Pulmonary artery endothelial cell (primary cell): Measurements from ENCODE around the gene BMS1. TPM values are rescaled to one million over a fixed set of nuclear protein-coding genes. Genes with fewer than 3 reads are reported as not detected.
A peak's percentile ranks its signal among the peaks of the same experiment; 100 is the strongest.
"Not testable (repeated sequence)": the region's sequence is repeated elsewhere in the genome, so short reads cannot be mapped to it uniquely, and the experiment has no call there.

Experiments used
- DNase-seq: peaks from one replicate; pipeline ENCODE4 v3.0.0-alpha.2; 2011; ENCODE audit warnings: low read depth, low spot score
- total RNA-seq: library from RNA; depleted of rRNA; stranded (reverse); fragments of >200 nt; gene quantifications from 2 replicates; pipeline ENCODE4 v1.2.3, GENCODE V29; 2014

BMS1 gene
- total RNA-seq, 1 donor from 2014 or later: 28.7 TPM

DNA sequence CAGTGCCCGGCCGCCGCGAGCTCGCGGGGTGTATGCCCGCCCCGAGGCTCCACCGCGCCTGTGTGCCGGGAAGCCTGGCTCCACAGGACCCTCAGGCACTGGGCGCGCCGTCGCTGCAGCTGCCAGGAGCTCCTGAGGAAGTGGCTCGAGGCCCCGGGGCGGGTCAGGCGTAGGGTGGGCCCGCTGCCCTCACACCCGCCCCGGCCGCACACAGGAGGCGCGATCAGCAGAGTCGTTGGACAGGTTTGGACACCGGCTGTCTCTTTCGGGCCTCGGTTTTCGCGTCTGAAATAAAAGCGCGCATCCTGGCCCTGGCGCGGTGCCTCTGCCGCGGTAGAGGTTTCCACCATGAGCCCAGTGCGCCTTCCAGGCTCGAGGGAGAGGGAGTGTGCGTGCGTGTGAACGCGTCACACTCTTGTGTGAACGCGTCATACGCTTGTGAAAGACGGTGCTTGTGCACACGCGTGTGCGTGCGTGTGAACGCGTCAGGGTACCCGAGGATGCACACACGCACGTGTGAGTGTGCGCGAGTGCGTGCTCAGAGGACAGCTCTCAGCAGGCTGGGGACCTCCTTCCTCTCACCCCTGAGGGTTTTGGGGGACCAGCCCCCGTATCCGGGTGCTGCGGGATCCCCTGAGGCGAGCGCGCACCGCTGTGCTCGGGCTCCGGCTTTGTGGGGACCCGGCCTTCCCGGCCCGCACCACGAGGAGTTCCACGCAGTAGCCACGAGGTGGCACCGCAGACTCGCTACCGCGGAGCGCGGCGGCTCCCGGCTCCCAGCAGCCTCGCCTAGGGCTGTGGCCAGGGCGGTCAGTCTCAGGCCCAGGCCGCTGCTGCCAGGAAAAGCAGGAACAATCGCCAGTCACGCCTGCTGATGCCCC is 83.8 kb downstream of the BMS1 start:
- DNase-seq: peak; percentile 41

DNA sequence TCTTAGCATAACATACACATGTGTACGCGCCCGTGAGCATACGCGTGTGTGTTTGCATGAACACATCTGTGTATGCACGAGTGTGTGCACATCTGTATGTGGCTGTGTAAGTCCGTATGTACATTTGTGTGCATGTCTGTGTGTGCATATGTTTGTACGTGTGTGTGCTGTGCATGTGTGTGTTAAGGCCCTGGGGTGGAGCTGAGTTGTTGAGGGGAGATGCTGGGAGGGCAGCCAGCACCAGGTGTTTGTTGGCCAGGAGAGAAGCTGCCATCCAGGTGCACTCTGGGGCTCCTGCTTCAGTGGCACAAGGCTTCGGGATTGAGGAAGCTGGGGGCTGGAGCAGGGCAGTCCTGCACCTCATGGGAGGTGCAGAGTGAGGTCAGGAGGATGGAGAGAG is 85.0 kb downstream of the BMS1 start:
- no peak for DNase-seq

DNA sequence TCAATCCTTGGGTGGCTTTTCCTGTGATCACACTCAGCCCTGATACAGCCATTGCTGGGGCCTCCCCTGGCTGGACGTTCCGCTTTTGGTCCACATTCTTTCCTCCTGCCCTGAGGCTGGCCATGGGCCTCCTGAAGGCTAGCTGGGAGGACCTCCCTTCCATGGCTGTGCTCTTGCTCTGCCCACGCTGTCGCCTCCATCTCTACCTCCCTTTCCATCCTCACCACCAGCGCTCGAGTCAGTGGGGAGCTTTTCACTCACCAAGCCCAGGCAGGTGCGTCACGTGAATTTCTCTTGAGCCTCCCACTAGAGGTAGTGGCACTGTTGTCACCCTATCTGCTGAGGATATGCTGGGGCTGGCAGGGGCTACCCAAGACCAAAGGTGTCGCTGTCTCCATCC is 85.9 kb downstream of the BMS1 start:
- no peak for DNase-seq

DNA sequence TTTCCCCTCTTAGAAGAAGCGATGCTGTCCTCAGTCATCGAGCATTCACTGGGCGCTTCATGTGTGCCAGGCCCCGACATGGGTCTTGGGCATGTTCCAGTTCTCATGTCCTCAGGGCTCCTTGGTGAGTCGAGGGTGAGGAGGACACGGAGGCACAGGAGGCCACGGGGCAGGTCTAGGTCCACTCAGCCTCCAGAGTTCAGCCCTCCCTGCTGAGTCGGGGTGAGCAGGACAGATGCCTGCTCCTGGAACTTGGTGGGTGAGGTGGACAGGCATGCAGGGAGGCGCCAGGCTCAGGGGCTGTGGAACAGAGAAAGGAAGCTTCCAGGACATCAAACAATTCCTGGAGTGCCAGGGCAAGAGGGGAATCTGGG is 87.4 kb downstream of the BMS1 start:
- no peak for DNase-seq

DNA sequence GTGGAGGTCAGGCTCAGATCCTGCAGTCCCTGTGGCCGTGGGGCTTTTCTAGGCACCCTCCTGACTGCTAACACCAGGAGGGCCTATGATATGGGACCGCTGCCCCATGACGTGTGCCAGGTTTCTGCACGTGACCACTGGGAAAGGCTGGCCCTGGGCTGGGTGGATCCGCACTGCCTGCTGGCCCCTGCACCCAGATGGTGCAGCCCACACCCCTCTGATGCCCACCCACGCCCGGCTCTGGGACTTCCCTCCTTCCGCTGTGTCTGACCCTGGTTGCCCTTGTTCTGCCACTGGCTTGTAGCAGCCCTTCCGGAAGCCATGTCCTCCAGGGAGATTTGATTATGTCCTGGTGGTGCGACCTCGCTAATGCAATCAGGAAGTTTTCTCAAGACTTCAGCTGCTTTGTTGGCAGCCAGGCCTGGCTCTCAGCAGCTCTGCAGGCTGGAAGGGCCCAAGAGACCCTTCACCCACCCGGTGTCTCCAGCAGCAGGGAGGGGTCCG is 88.6 kb downstream of the BMS1 start:
- not testable (repeated sequence) for DNase-seq

DNA sequence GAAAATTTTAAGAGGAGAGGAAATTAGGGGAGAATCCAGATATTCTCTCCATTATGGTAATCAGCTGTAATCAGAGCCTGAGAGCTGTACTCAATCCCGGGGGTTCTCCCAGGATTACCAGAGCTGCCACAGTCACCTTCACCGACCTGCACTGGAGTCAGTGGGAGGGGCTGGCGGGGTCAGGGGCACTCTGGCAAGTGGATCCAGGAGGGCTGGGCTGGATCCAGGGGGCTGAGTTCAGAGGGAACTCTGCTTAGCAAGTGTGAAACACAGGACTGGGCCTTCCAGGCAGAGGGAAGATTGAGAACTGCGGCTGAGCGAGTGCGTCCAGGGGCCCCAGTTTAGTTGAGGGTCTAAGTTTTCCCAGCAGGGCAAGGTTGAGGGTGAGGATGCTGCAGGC is 89.2 kb downstream of the BMS1 start:
- no peak for DNase-seq

DNA sequence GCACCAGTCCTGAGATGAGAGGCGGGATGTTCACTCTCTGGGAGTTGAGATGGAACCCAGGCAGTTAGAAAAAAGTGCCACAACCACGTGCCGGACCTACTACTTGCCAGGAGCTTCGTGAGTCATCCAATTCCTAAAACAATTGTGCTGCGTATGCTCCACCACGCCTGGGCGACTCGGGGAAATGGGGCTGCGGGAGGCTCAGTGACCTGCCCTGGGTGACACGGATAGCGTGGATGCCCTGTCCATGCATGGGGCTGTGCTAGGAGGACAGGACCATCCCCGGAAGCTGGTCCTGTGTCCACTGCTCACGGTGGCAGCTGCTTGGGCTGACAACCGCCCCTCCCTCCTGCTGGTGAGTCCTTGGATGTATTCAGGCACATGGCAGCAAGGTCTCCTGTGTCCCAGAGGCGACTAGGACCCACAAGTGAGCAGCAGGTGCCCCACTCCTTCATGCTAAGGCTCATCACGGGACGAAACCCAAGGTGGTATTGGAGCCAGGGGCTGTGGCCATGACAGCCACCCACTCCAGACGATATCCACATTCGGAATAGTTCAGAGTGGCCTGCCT is 90.4 kb downstream of the BMS1 start:
- DNase-seq: no peak

DNA sequence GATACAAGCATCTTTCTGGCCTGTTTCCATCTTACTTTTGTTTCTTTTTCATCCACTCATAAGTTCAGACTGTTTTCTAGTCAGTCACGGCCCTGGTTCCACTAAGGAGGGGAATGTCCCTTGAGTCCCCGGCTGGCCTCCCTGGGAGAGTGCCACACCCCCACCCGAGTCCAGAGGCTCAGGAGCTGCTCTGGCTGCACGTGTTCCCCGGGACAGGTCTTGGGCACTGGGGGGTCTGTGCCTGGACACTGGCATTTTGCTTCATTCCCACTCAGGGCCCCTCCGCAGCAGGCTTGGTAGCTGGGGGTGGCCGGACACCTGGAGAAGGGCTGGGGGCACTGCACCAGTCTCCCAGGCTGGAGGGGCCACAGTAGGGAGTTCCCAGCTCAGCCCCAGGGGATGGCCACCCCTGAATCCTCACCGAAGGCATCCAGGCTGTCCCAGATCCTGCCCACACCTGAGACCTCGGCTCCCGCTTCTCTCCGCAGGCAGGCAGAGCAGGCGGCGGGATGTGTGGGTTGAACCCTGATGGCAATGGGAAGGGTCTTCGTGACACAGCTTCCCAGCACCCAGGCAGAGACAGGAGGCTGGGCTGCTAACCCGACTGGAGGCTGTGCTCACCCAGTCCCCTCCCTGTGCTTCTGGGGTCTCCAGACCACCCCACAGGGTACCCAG is 92.3 kb downstream of the BMS1 start:
- no peak for DNase-seq

DNA sequence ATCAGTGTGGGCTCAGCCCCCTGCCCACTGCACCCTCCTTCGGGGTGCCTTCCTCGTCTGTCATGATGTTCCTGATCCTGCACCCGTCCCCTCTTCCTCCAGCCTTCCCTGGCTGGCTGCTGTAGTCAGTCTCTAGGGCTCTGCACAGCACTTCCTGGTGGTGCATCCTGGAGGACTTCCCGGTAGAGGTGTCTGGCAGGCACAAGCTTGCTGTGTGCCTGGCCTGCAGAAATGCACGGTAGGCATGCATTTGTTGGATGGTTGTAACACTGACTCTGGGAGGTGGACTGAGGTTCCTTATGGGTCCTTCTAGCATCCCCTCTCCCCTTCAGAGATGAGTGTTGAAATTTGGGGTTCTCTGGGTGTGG is 92.8 kb downstream of the BMS1 start:
- DNase-seq: no peak

DNA sequence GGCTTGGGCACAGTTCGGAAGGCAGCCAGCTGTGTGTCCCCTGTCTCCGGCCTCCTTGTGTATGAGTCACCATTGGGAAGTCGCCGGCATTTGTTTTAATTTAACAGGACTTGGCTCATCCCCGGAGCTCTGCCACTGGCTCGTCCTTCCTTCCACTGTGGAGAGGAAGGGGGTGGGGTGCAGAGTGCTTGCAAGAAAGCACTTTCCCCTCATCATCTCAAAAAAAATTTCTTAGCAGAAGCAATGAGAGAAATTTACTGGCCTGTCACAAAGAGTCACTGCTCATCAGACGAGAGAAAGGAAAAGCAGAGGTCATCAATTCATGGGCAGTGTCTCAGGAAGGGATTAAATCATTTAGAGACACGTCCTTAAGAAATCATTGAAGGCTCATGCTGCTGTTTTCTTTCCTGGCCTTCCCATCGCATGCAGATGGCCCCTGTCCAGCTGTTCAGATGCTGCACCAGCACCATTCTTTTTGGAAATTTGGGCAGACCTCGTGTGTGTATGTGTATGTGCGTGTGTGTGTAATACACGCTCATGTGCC is 93.3 kb downstream of the BMS1 start:
- no peak for DNase-seq

DNA sequence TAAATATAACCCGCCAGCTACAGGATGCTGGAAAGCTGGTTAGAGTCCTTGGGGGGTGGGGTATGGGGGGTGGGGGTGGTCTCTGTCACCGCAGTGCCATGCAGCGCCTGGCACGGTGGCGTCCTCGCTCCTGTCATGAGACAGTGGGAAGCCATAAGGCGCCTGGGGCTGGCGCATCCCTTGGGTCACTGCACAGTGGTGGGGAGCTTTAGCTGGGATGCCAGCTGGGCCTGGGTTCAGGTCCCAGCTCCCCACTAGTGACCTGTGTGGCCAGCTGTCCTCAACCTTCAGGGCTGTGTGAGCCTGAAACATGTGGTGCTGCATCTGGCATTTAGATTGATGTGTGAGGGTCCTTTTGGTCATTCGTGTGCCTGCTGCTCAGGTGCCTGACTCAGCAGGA is 93.9 kb downstream of the BMS1 start:
- DNase-seq: no peak

DNA sequence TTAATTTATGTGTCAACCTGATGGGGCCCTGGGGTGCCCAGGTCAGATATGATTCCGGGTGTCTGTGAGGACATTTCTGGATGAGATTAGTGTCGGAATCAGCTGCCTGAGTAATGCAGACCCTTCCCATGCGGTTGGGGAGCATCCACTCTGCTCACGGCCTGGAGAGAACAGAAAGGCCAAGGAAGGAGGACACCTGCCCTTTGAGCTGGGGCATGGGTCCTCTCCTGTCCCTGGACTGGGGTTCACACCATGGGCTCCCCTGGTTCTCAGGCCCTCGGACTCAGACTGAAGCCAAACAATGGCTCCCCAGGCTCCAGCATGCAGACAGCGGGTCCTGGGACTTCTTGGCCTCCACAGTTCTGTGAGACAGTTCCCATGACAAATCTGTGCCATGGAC is 94.3 kb downstream of the BMS1 start:
- DNase-seq: no peak

DNA sequence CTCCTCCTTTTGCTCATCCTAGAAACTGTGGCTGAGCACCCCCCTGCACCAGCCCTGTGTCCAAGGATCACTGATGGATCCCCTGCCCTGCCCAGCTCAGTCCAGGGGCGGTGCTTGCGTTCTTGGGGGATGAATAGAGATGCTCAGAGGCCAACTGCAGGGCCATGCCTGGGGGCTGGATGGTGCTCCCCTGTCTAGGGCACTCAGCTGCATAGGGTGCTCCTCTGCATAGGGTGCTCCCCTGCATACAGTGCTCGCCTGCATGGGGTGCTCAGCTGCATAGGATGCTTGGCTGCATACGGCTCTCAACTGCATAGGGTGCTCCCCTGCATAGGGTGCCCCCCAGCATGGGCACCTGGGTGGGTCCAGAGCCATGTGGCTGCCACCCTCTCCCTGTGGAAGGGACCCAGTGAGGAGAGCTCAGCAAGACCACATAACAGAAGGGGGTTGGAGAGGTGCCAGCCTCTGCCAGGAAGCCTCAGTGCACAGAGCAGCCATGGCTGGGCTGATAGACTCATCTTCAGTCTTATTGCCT is 95.0 kb downstream of the BMS1 start:
- DNase-seq: no peak

DNA sequence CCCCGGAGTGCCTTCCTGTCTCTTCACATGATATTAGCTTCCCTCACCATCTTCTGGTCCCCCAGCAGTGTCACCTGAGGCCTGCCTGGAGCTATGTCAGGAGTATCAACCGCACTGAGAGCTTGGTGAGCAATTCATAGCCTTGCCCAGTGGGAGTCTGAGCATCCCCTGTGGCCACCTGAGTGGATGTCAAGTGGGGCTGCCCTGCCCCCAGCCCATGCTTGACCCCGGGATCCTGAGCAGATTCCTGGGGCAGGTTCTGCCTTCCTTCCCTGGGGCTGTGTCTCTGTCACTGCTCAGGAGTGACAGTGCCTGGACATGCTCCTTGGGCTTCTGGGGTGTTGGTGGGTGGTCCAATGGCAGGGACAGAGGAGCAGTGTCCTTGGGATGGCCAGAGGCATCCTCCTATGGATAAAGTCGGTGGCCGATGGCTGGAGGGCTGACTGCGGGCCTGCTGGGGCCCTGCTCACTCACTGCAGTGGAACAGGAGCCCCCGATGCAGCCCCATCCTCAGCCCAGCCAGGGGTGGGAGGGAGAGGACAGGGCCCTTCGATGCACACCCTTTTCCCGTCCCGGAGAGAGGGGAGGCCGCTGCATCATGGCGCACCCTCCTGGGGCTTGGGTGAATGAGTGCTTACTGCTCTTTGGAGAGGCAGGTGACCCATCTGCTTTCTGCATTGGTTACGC is 95.7 kb downstream of the BMS1 start:
- DNase-seq: no peak

DNA sequence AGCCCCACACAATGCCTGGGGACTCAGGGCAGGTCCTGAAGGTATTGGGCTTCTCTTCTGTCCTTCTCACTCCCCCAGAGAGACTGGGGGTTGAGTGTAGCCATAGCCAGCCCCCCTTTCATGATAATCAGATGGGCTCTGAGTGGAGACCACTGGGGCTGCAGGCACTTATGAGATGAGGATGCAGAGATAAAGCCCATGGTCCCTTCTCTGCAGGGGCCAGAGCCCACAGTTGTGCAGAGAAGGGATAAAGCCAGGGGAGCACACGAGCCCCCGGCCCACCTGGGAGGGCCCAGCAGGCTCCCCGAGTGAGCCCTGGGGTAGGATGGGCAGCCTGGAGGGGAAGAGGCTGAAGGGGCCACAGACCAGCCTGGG is 96.2 kb downstream of the BMS1 start:
- no peak for DNase-seq

DNA sequence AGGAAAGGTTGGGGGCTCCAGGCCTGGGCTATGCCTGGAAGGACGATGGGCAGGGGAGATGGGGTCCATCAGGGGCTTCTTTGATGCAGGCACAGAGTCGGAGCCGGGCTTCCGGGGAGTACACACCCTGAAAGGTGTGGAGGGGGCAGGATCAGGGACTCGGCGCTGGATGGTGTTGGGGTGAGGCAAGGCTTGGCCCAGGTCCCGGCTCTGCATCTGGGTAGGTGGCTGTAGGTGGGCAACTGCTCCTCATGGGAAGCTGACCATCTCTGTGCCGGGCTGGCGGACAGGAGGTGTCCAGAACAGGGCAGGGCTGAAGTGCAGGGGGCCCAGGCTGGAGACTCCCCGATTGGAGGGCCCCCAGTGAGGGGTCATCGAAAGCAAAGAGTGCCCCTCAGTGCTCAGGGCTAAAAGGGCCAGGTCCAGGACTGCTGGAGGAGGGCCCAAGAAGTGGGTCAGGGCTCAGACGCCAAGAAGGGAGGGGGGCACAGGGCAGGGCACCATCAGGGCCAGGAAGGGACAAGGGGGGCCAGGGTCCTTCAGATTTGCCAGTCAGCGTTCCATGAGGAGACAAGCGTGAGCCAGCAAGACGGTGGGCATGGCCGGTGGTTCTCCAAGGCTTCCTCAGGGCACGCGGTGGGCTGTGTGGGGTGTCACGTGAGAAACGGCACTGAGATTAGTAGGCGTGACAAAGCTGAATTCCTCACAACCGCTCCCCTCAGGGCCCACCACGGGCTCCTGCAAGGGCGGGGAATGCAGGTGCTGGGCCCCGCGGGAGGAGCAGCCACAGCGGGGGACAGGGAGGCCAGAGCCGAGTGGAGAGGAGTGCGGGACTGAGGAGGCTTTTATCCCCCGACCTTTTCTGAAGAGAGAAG is 97.0 kb downstream of the BMS1 start:
- DNase-seq: no peak

DNA sequence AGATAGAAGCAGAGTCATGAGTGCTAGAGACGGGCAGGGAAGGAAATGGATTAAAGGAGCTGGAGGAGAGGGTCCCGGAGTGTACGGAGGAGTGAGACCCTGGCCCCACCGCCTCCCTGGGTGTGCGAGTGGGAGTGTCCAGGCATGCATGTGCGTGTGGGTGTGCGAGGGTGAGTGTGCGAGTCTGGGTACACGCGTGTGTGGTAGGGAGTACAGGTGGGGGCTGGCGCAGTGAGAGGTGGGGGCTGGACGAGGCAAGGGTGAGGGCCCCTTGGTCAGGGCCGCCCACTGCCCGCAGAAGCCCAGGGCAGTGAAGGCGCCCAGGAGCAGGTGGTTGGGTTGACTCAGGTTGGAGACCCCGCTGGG is 97.6 kb downstream of the BMS1 start:
- DNase-seq: no peak

DNA sequence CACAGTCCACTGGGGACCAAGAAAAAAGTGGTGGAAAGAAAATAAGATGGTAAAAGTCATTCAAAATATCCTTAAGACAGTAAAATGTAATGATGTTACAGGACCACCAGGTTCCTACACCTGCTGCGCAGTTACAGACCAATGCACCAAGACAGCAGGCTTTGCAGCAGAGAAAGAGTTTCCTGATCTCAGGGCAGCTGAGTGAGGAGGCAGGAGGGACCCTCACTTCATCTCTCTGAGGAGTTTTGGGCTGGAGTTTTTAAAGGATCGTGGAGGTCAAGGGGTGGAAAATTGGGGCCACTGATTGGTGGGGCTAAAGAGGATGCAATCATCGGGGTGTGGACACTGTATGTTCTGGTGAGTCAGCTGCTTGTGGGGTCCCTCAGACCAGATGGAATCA is 100.0 kb downstream of the BMS1 start:
- DNase-seq: no peak
